ENCODE results near the gene TRAPPC4.
"Not testable (repeated sequence)": the region's sequence is repeated elsewhere in the genome, so short reads cannot be mapped to it uniquely, and the experiment has no call there.

Gene TRAPPC4, protein sequence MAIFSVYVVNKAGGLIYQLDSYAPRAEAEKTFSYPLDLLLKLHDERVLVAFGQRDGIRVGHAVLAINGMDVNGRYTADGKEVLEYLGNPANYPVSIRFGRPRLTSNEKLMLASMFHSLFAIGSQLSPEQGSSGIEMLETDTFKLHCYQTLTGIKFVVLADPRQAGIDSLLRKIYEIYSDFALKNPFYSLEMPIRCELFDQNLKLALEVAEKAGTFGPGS

DNA sequence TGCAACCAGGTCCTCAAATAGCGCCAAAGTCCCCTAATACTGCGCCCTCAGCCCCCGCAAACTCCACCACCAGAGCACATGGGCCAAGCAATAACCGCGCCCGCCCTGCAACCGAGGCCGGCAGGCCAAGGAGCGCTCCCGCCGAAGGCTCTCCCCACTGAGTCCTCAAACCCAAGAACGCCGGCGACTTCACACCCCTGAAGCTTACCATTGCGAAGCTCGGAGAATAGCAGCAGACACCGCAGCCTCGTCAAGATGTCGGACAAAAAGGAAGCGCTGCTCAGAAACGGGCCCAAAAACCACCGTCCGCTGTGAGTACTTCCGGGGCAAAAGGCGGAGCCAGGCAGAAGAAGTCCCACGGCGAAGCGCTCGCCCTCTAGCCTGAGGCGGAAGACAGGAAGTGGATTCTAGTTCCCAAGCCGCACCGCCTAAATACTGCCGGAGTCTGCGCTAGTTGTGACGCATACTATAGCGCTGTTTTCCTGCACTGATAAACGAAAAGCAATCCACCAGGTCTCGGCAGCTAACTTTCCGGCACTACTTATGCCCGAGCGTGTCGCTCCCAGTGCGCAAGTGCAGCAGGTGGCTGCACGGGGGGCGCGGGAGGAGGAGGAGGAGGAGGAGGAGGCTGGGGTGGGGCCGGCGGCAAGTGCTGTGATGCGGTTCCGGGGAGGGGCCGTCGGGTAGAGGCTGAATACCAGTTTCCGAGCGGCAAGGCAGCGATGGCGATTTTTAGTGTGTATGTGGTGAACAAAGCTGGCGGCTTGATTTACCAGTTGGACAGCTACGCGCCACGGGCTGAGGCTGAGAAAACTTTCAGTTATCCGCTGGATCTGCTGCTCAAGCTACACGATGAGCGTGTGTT, at the start of gene TRAPPC4, which contains the start of gene RPS25:
Gene TRAPPC4 (plus strand): TSS at position 693 of the 865 bp plus-strand sequence. CDS start 30 bp downstream, at position 723.
Gene RPS25 (minus strand): TSS at position 270 of the 865 bp plus-strand sequence. CDS start 59 bp downstream, at position 211.
- peak; percentile 94 to 97 for DNase-seq

GRCh38 chr11:118969508-118969907, 49.1 kb upstream of the TRAPPC4 start:
- not testable (repeated sequence) for DNase-seq

GRCh38 chr11:118971646-118972045, 46.9 kb upstream of the TRAPPC4 start, which contains the start of gene FOXR1:
FOXR1 (plus strand) TSS chr11:118971761; CDS start chr11:118971932, 171 bp downstream.
- no peak for DNase-seq

DNA sequence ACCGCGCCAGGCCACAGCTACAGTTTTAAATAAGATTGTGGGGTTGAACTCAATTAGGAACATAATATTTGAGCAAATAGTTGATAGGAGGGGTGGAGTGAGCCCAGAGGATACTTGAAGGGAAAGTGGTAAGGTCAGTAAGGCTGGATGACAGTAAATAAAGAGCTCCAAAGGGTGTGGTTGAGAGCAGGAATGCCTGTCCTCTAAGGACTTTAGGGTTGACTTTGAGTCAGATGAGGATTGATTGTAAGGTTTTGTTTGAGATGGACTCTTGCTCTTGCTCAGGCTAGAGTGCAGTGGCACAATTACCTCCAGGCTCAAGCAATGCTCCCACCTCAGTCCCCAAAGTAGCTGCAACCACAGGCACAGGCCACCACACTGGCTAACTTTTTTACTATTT, 44.6 kb upstream of the TRAPPC4 start:
- no peak for DNase-seq

GRCh38 chr11:118975771-118976709, 42.5 kb upstream of the TRAPPC4 start:
- no peak for DNase-seq

DNA sequence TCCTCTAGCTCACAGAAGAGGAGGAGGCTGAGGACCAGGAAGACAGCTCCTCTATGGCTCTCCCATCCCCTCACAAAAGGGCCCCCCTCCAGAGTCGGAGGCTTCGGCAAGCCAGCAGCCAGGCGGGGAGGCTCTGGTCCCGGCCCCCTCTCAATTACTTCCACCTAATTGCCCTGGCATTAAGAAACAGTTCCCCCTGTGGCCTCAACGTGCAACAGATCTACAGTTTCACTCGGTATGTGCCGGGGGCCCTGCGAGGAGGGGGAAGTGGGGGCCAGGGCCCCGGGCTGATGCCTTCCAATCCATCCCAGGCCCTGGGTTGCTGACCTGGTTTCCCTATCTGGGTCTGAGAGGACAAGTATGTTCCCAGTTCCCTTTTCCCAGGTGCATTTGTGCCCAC, 39.1 kb upstream of the TRAPPC4 start:
- DNase-seq, result no peak

DNA sequence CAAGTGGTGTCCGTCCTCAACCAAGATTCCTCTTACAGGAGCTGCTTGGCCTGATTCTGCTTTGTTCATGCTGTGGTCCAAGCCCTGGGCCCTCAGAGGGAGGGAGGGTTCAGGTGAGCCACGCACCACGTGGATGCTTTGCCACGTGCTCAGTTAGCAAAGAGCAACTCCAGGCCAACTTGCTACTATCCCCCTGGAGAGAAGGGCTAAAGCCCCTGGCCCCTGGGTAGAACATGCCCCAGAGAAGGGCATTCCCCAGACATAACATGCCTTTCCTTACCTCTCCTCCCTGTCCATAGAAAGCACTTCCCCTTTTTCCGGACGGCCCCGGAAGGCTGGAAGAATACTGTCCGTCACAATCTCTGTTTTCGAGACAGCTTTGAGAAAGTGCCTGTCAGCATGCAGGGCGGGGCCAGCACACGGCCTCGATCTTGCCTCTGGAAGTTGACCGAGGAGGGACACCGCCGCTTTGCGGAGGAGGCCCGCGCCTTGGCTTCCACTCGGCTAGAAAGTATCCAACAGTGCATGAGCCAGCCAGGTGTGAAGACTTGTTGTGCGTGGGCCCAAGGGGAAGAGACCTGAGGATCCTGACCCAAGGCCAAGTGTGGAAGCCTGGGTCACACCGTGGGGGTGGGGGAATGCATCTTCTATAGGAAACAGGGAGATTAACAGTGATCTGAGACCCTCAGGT, 38.2 kb upstream of the TRAPPC4 start:
- no peak for DNase-seq

DNA sequence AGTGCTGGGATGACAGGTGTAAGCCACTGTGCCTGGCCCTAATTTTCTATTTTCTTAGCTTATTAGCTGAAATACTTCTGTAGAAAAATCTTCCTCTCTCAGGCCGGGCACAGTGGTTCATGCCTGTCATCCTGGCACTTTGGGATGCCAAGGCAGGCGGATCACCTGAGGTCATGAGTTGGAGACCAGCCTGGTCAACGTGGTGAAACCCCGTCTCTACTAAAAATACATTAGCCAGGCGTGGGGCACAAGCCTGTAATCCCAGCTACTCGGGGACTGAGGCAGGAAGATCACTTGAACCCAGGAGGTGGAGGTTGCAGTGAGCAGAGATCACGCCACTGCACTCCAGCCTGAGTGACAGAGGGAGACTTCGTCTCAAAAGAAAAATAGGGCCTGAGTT, 34.2 kb upstream of the TRAPPC4 start:
- DNase-seq, result not testable (repeated sequence)

GRCh38 chr11:118984825-118985224, 33.7 kb upstream of the TRAPPC4 start:
- DNase-seq, result no peak

- DNase-seq, result no peak
Measured at GRCh38 chr11:118988280-118988679, 30.3 kb upstream of the TRAPPC4 start.

- DNase-seq, result not testable (repeated sequence)
Measured at GRCh38 chr11:118991486-118992038, 27.0 kb upstream of the TRAPPC4 start.

DNA sequence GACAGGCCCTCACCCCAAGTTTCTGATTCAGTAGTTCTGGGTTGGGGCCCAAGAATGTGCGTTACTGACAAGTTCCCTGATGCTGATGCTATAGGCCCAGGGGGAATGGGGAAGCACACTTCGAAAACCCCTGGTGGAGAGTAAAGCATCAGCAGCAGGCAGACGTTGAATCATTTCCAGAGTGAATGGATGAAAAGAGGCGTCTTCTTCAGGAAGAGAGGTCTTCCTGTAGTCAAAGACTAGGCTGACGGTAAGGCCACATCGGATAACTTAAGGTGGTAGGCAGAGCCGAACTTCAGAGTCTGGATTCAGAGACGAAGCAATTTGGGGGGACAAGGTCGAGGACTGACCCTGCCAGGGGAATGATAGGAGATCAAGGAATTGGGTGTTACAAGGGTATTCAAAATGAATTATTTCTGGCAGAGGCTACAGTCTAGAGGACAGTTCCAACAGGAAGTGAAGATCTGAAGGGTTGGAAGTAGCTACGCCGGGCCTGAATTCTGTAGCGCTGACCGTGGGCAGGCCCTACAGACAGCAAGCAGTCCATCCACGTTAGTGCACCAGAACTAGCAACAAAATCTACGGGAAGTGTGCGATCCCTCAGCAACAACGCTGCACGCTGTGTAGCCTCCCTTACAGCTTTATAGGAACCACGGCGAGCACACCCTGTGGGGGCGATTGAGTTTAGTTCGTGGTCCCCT, 21.5 kb upstream of the TRAPPC4 start:
- peak; percentile 51 to 60 for DNase-seq

- DNase-seq, result peak; percentile 89 to 92
Measured at GRCh38 chr11:118997627-118998387, 20.8 kb upstream of the TRAPPC4 start, which contains the start of gene CENATAC. CENATAC (plus strand) TSS chr11:118998138; CDS start chr11:118998198, 60 bp downstream.

- DNase-seq, result no peak
Measured at GRCh38 chr11:118998388-118998717, 20.2 kb upstream of the TRAPPC4 start.

DNA sequence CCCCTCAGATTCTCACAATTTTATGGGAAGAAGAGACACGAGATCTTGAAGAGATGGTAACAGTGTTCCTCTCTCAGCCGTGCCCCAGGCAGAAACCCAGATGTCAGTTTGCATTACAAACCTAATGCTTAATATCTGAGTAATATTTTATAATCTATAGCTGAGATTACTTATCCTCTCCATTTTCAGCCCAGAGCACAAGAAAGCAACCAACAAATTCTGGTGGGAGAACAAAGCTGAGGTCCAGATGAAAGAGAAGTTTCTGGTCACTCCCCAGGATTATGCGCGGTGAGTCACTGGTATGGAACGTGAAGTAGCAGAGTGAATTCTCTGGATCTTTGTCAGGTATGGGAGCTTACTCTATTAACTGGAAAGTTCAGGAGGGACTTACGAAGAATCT, 19.7 kb upstream of the TRAPPC4 start:
- DNase-seq, result no peak

DNA sequence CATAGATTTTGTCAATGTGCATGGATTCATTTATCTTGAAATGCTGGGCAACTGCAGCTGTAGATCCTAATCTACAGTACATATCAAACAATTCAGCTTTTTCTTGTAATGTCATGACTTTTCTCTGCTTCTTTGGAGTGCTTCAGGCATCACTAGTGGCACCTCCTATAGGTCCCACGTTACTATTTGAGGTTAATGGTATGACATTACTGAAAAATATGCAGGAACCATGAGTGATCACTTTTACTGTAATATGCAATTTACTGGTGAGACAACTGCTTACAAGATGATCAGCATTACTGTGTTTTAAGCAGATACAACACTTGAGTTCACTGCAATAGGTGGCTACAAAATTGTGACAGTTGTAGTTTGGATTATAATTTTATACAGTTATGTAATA, 17.7 kb upstream of the TRAPPC4 start:
- DNase-seq, result no peak

DNA sequence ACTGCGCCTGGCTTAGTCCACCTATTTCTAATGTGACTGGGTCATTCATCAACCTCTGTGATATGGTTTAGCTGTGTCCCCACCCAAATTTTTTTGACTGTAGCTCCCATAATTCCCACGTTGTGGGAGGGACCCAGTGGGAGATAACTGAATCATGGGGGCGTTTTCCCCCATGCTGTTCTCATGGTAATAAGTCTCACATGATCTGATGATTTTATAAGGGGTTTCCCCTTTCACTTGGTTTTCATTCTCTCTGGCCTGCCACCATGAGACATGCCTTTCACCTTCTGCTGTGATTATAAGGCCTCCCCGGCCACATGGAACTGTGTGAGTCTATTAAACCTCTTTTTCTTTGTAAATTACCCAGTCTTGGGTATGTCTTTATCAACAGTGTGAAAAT, 11.9 kb upstream of the TRAPPC4 start:
- DNase-seq, result no peak

- no peak for DNase-seq
Measured at GRCh38 chr11:119011476-119012053, 7.0 kb upstream of the TRAPPC4 start.

DNA sequence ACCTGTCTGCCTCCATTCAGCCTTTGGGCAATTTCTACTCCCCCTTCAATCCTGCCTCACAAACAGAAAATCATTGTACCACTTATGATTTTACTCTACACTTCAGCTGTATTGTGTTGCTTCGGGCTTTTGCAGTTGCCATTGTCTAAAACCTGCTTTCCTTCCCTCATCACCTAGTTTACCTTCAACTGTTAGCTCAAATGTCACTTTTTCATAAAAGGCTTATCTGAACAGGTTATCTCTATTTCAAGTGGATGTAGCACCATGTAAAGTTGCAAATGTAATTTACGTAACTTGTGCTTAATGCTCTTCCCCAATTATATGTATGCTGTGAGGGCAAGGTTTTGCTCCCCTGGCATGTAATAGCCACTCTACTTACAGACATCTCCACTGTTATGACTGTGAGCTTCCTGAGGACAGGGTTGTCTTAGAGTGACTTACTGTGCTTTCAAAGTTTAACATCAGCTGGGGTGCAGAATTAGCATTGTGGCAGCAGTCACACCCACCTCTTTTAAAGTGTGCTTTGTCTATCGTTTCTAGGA, 5.9 kb upstream of the TRAPPC4 start:
- no peak for DNase-seq

Measured in AML-193 (cell line).